ENCODE data around the gene RTTN.

Gene RTTN

DNA sequence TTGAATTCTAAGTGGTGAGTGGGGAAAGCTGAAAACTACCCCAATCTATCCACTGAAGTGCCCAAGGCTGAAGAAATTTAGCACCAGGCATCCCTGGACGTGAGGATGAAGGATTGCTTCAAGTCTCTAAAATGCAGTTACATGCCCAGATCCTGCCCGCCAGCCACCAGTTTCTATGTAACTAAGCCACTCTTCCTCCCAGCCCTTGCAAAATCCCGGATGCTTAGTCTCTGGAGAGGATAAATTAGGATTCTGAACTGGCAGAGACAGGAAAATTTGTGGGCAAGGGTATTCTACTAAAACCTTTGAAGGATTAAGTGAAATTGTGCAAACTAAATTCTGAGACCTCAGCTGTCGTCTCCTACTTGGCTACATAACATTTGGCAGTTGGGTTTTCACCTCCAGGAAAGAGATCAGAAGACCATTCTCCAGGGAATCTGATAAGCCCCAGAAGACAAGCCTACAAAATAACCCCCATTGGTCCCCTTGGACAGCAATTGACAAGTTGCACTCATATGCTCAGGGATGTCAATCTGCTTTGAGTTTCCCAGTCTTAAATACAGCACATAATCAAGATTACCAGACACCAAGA, 163.9 kb downstream of the RTTN start:
- ATAC-seq (no peak), DNase-seq (no peak)
- no peaks in the 10 kb centered on the region for H3K4me1 Mint-ChIP-seq

DNA sequence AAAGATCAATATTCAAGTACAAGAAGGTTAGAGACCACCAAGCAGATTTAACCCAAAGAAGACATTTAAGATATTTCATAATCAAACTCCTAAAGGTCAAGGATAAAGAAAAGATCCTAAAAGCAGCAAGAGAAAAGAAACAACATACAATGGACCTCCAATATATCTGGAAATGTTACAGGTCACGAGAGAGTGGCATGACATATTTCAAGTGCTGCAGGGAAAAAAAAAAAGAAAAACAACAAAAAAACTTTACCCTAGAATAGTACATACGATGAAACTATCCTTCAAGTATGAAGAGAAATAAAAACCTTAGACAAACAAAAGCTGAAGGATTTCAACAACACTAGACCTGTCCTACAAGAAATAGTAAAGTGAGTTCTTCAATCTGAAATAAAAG, 166.3 kb downstream of the RTTN start:
- Mint-ChIP-seq H3K4me1 (no peaks in the 10 kb centered on the region), H3K27me3 (no peaks in the 10 kb centered on the region), H3K9me3 (peaks cover 6 to 10% of the 10 kb centered on the region in 2 donors), H3K4me3 (no peak overlapping the region), H3K27ac (no peak overlapping the region)
- ATAC-seq, result no peak
- no peak for DNase-seq

More for the DNA sequence above, 163.9 kb downstream of the RTTN start:
- H3K9me3 Mint-ChIP-seq, result peaks cover 0 to 3% of the 10 kb centered on the region in 2 donors
- no peak overlapping the region for H3K27ac Mint-ChIP-seq
- H3K4me3 Mint-ChIP-seq, result no peak overlapping the region
- no peaks in the 10 kb centered on the region for H3K27me3 Mint-ChIP-seq

DNA sequence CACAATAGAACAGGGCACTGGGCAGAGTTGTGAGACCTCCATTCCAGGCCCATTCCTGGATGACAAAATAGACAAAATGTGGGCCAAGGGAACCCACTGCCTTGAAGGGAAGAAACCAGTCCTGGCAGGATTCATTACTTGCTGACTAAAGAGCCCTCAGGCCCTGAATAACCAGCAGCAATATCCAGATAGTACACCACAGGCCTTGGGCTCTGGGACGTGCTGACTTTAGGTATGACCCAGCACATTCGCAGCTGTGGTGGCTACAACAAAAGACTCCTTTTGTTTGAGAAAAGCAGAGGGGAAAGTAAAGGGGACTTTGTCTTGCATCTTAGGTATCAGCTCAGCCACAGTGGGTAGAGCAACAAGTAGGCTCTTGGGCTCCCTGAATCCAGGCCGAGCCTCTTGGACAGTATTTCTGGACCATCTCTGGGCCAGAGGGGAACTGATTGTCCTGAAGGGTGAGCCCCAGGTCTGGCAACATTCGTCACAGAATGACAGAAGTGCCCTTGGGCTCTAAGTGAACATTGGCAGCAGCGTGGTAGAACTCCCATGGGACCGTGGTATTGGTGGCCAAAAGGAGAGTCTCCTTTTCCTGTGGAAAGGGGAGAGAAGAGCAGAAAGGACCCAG, 167.9 kb downstream of the RTTN start:
- peaks cover 6 to 22% of the 10 kb centered on the region in 2 donors for H3K9me3 Mint-ChIP-seq
- no peaks in the 10 kb centered on the region for H3K4me1 Mint-ChIP-seq
- ATAC-seq (no peak), DNase-seq (no peak)
- no peak overlapping the region for H3K27ac Mint-ChIP-seq
- H3K27me3 Mint-ChIP-seq, result no peaks in the 10 kb centered on the region
- H3K4me3 Mint-ChIP-seq, result no peak overlapping the region

DNA sequence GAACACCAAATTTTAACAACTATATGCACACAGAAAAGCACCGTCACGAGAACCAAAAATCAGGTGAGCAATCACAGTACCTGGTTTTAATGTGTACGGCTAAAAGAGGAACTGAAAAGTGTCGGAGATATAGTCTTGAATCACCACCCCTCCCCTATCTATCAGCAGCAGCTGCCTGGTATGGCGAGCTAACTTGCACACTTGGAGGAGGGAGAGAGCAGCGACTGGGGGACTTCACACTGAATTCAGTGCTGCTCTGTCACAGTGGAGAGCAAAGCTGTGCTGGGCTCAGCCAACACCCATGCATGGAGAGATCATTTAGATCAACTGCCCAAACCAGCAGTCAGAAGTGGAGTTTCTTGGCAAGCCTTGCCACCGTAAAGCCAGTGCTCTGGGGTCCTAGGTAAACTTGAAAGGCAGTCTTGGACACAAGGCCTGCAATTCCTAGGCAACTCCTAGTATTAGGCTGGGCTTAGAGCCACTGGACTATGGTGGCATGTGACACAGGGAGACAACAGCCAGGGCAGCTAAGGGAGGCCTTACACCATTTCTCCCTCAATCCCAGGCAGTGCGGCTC, 168.6 kb downstream of the RTTN start:
- no peak for DNase-seq
- no peak overlapping the region for H3K27ac Mint-ChIP-seq
- no peaks in the 10 kb centered on the region for H3K27me3 Mint-ChIP-seq
- no peak overlapping the region for H3K4me3 Mint-ChIP-seq
- peaks cover 6 to 22% of the 10 kb centered on the region in 2 donors for H3K9me3 Mint-ChIP-seq
- ATAC-seq, result no peak
- H3K4me1 Mint-ChIP-seq, result no peaks in the 10 kb centered on the region

DNA sequence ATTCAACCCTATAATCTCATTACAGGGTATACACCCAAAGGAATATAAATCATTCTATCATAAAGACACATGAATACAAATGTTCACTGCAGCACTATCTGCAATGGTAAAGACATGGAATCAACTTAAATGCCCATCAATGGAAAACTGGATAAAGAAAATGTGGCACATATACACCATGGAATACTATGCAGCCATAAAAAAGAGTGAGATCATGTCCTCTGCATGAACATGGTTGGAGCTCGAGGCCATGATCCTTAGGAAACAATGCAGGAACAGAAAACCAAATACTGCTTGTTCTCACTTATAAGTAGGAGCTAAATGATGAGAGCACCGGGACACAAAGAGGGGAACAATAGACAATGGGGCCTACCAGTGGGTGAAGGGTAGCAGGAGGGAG, 169.3 kb downstream of the RTTN start:
- Mint-ChIP-seq H3K4me3 (no peak overlapping the region), H3K27me3 (no peaks in the 10 kb centered on the region), H3K9me3 (peaks cover 6 to 22% of the 10 kb centered on the region in 2 donors), H3K4me1 (no peaks in the 10 kb centered on the region), H3K27ac (no peak overlapping the region)
- ATAC-seq (no peak), DNase-seq (no peak)

DNA sequence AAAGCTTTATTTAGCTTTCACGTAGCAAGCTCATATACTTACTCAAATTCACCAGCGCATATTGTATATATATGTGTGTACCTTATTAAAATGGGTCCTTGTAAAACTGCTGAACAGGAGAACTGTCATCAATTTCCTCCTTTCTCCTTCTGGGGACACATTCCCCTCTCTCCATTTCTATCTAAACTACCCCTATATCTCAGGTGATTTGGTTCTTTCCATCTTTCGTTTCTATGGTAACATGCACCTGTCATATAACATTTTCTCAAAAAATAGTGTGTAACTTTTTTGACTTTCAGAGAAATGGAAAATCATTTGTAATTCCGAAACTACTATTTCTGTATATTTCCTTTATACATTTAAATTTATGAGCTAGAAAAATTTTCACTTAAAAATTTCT, 174.3 kb downstream of the RTTN start:
- peaks cover 4 to 16% of the 10 kb centered on the region in 2 donors for H3K9me3 Mint-ChIP-seq
- H3K4me1 Mint-ChIP-seq, result no peaks in the 10 kb centered on the region
- no peak for ATAC-seq
- no peak overlapping the region for H3K4me3 Mint-ChIP-seq
- DNase-seq, result no peak
- no peaks in the 10 kb centered on the region for H3K27me3 Mint-ChIP-seq
- no peak overlapping the region for H3K27ac Mint-ChIP-seq

DNA sequence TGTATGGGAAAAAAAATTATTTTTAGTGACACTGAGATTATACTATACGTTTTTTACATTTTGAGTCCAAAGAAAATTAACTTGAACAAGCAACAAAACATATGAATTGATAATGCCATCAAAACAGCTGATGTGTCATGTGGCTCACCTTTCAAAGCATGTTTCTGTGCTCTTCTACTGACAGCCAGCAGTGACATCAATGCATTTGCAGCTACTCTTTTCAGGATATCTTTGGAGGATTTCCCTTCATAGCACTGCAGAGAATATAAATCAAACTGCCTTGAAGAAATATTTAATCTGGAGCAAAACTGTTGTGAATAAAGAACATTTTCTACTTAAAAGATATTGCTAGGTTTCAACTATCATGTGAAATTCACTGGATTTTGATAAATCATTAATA, 174.8 kb downstream of the RTTN start:
- ATAC-seq (no peak), DNase-seq (no peak)
- no peaks in the 10 kb centered on the region for H3K27me3 Mint-ChIP-seq
- H3K9me3 Mint-ChIP-seq, result peaks cover 0 to 13% of the 10 kb centered on the region in 2 donors
- no peaks in the 10 kb centered on the region for H3K4me1 Mint-ChIP-seq
- no peak overlapping the region for H3K4me3 Mint-ChIP-seq
- no peak overlapping the region for H3K27ac Mint-ChIP-seq

DNA sequence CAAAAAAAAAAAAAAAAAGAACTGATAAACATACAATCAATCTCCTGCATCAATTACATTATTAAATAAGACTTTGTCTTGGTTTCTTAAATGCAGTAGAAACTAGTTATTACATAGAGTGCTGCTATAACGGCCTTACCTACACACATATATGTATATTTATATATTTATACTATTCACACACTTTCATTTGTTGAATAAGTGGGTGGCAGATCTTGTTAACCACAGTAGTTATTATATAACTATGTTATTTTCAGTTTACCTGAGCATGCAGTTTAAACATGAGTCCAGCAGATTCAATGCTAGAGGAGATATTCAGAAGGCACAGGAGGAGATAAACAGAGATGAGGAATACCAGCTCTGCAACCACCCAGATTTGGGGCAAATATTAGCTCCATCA, 176.3 kb downstream of the RTTN start:
- Mint-ChIP-seq H3K27me3 (no peaks in the 10 kb centered on the region), H3K27ac (no peak overlapping the region), H3K4me1 (no peaks in the 10 kb centered on the region), H3K4me3 (no peak overlapping the region), H3K9me3 (peaks cover 4 to 13% of the 10 kb centered on the region in 2 donors)
- ATAC-seq (no peak), DNase-seq (no peak)

DNA sequence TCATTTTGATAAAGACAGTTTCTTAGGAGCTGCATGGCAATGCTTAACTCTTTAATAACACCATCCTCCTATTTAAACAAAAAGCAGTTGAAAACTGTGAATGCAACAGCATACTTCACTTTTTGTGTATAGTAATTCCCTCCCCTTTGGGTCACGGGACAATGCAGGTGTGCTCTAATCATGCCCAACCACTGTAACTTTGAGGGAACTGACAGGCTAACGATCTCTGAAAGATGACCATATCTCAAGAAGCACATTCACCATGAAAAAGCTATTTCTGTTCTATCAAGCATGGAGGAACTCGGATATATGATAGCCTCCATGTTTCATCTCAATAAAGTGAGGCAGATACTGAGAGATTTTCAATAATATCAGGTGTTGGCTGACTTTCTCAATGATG, 176.8 kb downstream of the RTTN start:
- H3K27ac Mint-ChIP-seq, result no peak overlapping the region

DNA sequence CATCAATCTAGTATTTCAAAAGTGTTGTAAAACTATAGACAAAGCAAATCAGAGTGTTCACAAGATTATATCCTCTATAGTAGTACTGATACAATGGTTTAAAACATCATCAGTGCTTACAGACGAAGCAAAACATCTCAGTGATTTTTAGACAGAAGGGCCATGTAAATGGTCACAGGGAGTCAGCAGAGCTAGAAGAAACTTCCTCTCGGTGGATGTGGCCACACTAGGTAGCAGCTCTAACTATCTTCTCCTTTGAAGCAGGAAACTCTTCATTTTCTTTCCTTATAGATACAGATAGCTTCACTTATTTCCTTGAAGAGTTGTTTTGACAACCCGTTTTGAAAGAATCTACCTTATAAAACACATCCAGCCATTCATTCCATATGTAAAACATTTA, 177.4 kb downstream of the RTTN start:
- Mint-ChIP-seq H3K4me1 (no peaks in the 10 kb centered on the region), H3K9me3 (peaks cover 3 to 6% of the 10 kb centered on the region in 2 donors), H3K4me3 (no peak overlapping the region), H3K27ac (no peak overlapping the region), H3K27me3 (no peaks in the 10 kb centered on the region)
- DNase-seq (no peak), ATAC-seq (no peak)

More for the DNA sequence above, 176.8 kb downstream of the RTTN start:
- Mint-ChIP-seq H3K9me3 (peaks cover 6 to 9% of the 10 kb centered on the region in 2 donors), H3K4me1 (no peaks in the 10 kb centered on the region), H3K27me3 (no peaks in the 10 kb centered on the region), H3K4me3 (no peak overlapping the region)
- no peak for ATAC-seq
- no peak for DNase-seq

DNA sequence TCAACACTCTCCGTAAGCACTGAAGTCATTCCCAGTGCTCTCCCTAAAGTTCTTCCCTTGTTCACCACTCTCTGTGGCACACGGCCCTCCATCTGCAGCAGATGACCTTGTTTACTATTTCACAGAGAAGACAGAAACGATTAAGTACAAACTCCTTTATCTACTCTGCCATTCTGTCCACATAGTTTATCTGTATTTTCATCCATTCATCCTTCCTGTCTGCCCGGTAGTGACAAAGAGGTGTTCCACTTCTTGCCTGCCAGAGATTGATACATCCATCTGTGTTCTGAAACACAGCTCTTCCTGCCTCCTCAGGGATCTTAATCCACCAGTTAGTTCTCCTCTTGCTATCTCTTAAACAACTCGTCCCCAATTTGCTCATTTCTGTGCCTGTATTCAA, 179.9 kb downstream of the RTTN start:
- Mint-ChIP-seq H3K4me3 (no peak overlapping the region), H3K27me3 (no peaks in the 10 kb centered on the region), H3K27ac (no peak overlapping the region), H3K4me1 (no peaks in the 10 kb centered on the region), H3K9me3 (peaks cover 0 to 6% of the 10 kb centered on the region in 2 donors)
- DNase-seq, result no peak
- no peak for ATAC-seq

DNA sequence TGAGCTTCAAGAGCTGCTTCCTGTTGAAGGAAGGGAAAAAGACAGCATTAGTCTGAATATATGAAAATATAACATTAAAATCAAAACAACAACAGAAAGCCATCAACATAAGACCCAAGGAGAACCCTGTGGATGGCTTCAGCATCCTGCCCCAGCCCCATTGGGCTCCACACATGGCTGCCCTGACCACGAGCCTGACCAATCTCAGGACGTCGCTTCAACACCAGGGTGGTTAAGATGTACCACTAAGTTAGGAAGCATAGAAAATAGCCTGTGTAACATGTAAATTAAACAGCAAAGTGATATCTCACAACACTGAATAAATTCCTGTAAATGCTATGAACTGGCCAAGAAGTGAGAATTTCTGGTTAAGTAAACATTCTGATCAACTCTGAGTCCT, 180.7 kb downstream of the RTTN start:
- H3K9me3 Mint-ChIP-seq, result peaks cover 0 to 6% of the 10 kb centered on the region in 2 donors
- DNase-seq (no peak), ATAC-seq (peak; percentile 40)
- H3K4me3 Mint-ChIP-seq, result no peak overlapping the region
- H3K27me3 Mint-ChIP-seq, result no peaks in the 10 kb centered on the region
- H3K27ac Mint-ChIP-seq, result no peak overlapping the region
- no peaks in the 10 kb centered on the region for H3K4me1 Mint-ChIP-seq

DNA sequence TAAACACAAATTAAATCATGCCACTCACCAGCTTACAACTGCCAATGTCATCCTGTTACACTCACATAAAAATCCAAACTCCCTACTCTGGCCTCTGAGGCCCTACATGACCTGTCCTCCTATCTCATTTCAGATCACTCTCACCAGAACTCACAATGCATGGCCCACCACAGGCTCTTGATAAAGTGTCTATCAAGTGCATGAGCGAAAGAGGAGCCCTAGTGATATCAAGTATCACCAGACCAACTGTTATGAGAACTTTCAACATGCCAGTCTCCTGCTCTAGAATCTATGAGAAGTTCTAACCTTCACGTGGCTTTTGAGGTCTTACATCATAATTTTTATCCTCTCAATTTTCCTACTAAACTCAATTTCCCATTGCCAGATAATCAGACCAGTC, 181.4 kb downstream of the RTTN start:
- no peak overlapping the region for H3K27ac Mint-ChIP-seq
- H3K27me3 Mint-ChIP-seq, result no peaks in the 10 kb centered on the region
- H3K4me1 Mint-ChIP-seq, result no peaks in the 10 kb centered on the region
- ATAC-seq (no peak), DNase-seq (no peak)
- H3K9me3 Mint-ChIP-seq, result peaks cover 0 to 6% of the 10 kb centered on the region in 2 donors
- H3K4me3 Mint-ChIP-seq, result no peak overlapping the region

DNA sequence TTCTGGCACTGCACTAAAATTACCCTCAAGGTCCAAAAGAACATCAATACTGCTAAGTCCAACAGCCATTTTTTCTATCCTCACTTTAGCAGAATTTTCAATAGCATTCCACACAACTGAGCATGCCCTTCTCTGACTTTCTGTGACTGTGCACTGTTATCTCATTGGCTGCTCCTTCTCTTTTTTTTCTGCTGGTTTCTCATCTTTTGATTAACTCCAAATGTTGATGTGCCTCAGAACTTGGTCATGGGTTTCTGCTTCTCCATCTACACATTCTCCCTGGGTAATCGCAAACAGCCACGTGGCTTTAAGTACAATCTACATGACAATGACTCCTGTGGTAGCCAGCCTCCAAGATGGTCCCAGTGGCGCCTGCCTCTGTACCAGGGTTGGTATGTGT, 182.9 kb downstream of the RTTN start:
- H3K4me1 Mint-ChIP-seq, result no peaks in the 10 kb centered on the region
- DNase-seq, result no peak
- H3K9me3 Mint-ChIP-seq, result peaks cover 0 to 6% of the 10 kb centered on the region in 2 donors
- H3K4me3 Mint-ChIP-seq, result no peak overlapping the region
- H3K27me3 Mint-ChIP-seq, result no peaks in the 10 kb centered on the region
- no peak overlapping the region for H3K27ac Mint-ChIP-seq
- ATAC-seq, result no peak

DNA sequence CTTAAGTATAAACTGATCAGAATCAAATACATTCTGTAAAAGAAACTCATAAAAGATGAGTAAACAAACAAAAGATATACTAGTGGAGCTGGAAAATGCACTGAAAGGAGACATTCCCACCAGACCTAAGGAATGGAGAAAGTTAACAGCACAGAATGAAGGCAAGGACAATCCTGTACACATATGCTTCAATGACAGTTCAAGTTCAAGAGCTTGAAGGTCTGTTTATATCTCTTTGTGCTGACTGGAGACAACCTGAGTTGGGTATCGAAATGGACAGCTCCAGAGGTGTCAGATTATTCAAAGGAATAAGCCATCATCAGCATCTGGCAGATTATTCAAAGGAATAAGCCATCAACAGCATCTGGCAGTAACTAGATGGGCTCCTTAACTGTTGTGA, 184.0 kb downstream of the RTTN start:
- H3K4me1 Mint-ChIP-seq, result no peaks in the 10 kb centered on the region
- ATAC-seq (no peak), DNase-seq (no peak)
- no peaks in the 10 kb centered on the region for H3K27me3 Mint-ChIP-seq
- no peak overlapping the region for H3K4me3 Mint-ChIP-seq
- H3K9me3 Mint-ChIP-seq, result peaks cover 0 to 6% of the 10 kb centered on the region in 2 donors
- no peak overlapping the region for H3K27ac Mint-ChIP-seq

DNA sequence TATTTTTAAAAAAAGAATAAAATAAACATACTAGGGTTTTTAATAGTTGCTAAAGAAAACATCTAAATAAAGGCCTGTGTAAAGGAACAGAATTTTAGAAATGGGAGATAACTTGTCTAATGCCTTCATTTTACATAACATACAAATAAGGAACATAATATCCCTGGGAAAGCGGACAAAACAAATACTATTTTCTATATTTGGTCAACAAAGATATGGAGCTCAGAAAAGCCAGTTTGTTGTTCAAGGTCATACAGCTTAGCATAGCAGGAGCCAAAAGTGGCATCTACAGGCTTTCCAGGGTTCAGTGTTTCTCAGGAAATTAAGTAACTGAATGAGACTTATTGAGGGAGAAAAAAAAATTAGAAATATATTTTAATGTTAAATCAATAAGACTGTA, 184.4 kb downstream of the RTTN start:
- DNase-seq (no peak), ATAC-seq (no peak)
- no peaks in the 10 kb centered on the region for H3K4me1 Mint-ChIP-seq
- no peaks in the 10 kb centered on the region for H3K27me3 Mint-ChIP-seq
- H3K9me3 Mint-ChIP-seq, result peaks cover 0 to 6% of the 10 kb centered on the region in 2 donors
- no peak overlapping the region for H3K4me3 Mint-ChIP-seq
- no peak overlapping the region for H3K27ac Mint-ChIP-seq

Measured in stimulated activated naive CD8-positive, alpha-beta T cell treated with anti-CD3 and anti-CD28 coated beads, Interleukin-15, amount 100 ng/mL, for 72 hours (primary cell).